GM18907 (cell line): ENCODE results near the gene TRABD2B.

Experiments used
- ATAC-seq: cut with Tn5 transposase; IDR thresholded peaks from one replicate; pipeline ENCODE4 v1.9.1; 2021; ENCODE audit warnings: mild to moderate bottlenecking, moderate library complexity; ENCODE audit not compliant: unreplicated experiment

Gene TRABD2B

GRCh38 chr1:47938520-47938919, 58.7 kb downstream of the TRABD2B start:
- ATAC-seq = no peak

GRCh38 chr1:47937586-47938254, 59.5 kb downstream of the TRABD2B start:
- no peak for ATAC-seq

GRCh38 chr1:47936916-47937551, 60.2 kb downstream of the TRABD2B start:
- ATAC-seq = no peak

GRCh38 chr1:47935856-47936255, 61.3 kb downstream of the TRABD2B start:
- ATAC-seq = no peak

- no peak for ATAC-seq
These were observed 62.0 kb downstream of the TRABD2B start for GRCh38 chr1:47935163-47935562.

- no peak for ATAC-seq
These were observed 62.9 kb downstream of the TRABD2B start for GRCh38 chr1:47934243-47934805.

GRCh38 chr1:47932743-47933142, 64.4 kb downstream of the TRABD2B start:
- ATAC-seq = no peak

GRCh38 chr1:47931395-47931794, 65.8 kb downstream of the TRABD2B start:
- ATAC-seq = no peak

GRCh38 chr1:47930210-47930840, 66.9 kb downstream of the TRABD2B start:
- ATAC-seq = no peak

GRCh38 chr1:47927165-47927564, 70.0 kb downstream of the TRABD2B start:
- ATAC-seq = no peak

GRCh38 chr1:47926461-47926999, 70.7 kb downstream of the TRABD2B start:
- ATAC-seq = no peak

- ATAC-seq = no peak
These were observed 72.7 kb downstream of the TRABD2B start for GRCh38 chr1:47924270-47925048.

GRCh38 chr1:47921935-47922415, 75.2 kb downstream of the TRABD2B start:
- ATAC-seq = no peak

- ATAC-seq = no peak
These were observed 77.9 kb downstream of the TRABD2B start for GRCh38 chr1:47919113-47919833.

- no peak for ATAC-seq
These were observed 78.8 kb downstream of the TRABD2B start for GRCh38 chr1:47918257-47918867.

GRCh38 chr1:47917687-47918086, 79.5 kb downstream of the TRABD2B start:
- ATAC-seq = no peak

GRCh38 chr1:47915677-47916353, 81.4 kb downstream of the TRABD2B start:
- no peak for ATAC-seq

- ATAC-seq = no peak
These were observed 82.1 kb downstream of the TRABD2B start for GRCh38 chr1:47914952-47915676.
